GM18867 (cell line): ENCODE measurements around the gene GHR.
A peak's percentile ranks its signal among the peaks of the same experiment; 100 is the strongest.

Source experiments
- ATAC-seq: cut with Tn5 transposase; IDR thresholded peaks from one replicate; pipeline ENCODE4 v1.9.1; 2021; ENCODE audit warnings: mild to moderate bottlenecking, moderate library complexity; ENCODE audit not compliant: unreplicated experiment

GHR gene

DNA sequence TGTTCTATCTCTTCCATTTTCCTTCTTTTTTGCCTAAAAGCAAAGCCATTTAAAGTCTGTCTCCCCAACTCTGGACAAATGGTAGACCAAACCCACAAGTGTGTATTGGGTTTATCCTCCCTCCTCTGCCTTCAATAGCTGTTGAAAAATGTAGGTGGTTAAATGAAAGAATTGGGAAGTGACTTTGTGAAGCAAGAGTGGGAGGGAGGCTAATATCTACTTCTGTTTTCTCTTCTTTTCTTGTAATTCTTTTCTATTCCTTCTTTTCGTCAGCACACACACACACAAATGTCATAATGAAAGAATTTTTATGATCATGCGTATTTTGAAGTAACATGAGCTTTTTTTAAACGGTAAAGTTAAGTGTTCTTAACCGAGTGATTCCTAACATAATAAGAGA is 337.2 kb downstream of the GHR start:
- no peak for ATAC-seq

- ATAC-seq: no peak
Measured at GRCh38 chr5:42761791-42762190, 338.6 kb downstream of the GHR start.

GRCh38 chr5:42767491-42768105 is 344.4 kb downstream of the GHR start:
- peak; percentile 67 for ATAC-seq

- ATAC-seq: no peak
Measured at GRCh38 chr5:42768106-42768504, 344.9 kb downstream of the GHR start.

- no peak for ATAC-seq
Measured at GRCh38 chr5:42770003-42770402, 346.8 kb downstream of the GHR start.
